ENCODE data around the gene CDC42BPB. TPM values are rescaled to one million over a fixed set of nuclear protein-coding genes. Genes with fewer than 3 reads are reported as not detected.

The CDC42BPB gene
- total RNA-seq, 1 donor from 2014 or later, result 147 TPM

GRCh38 chr14:102940729-102941362 lies 116.5 kb downstream of the CDC42BPB start:
- Histone ChIP-seq H3K4me3 (ENCODE audit: low read depth, low read length) (no peak overlapping the region), H3K27me3 (ENCODE audit: control insufficient read depth, insufficient read depth, low read length) (no peaks in the 10 kb centered on the region), H3K36me3 (ENCODE audit: control insufficient read depth, insufficient read depth, low read length) (peaks cover 8% of the 10 kb centered on the region)
- no peak for TF ChIP-seq CTCF (IDR thresholded peaks at IDR 0.05; ENCODE audit: insufficient read depth, low read length, poor library complexity, severe bottlenecking)
- DNase-seq (ENCODE audit: low read depth), result no peak

GRCh38 chr14:102939820-102940561 lies 117.4 kb downstream of the CDC42BPB start:
- TF ChIP-seq CTCF (IDR thresholded peaks at IDR 0.05; ENCODE audit: insufficient read depth, low read length, poor library complexity, severe bottlenecking), result no peak
- Histone ChIP-seq H3K4me3 (ENCODE audit: low read depth, low read length) (no peak overlapping the region), H3K36me3 (ENCODE audit: control insufficient read depth, insufficient read depth, low read length) (peaks cover 7% of the 10 kb centered on the region), H3K27me3 (ENCODE audit: control insufficient read depth, insufficient read depth, low read length) (no peaks in the 10 kb centered on the region)
- DNase-seq (ENCODE audit: low read depth), result no peak

- no peak overlapping the region for H3K4me3 ChIP-seq (ENCODE audit: low read depth, low read length)
- DNase-seq (ENCODE audit: low read depth), result no peak
- peaks cover 7% of the 10 kb centered on the region for H3K36me3 ChIP-seq (ENCODE audit: control insufficient read depth, insufficient read depth, low read length)
- TF ChIP-seq CTCF (IDR thresholded peaks at IDR 0.05; ENCODE audit: insufficient read depth, low read length, poor library complexity, severe bottlenecking), result no peak
- H3K27me3 ChIP-seq (ENCODE audit: control insufficient read depth, insufficient read depth, low read length), result no peaks in the 10 kb centered on the region
Measured at GRCh38 chr14:102939329-102939728, 118.0 kb downstream of the CDC42BPB start.

DNA sequence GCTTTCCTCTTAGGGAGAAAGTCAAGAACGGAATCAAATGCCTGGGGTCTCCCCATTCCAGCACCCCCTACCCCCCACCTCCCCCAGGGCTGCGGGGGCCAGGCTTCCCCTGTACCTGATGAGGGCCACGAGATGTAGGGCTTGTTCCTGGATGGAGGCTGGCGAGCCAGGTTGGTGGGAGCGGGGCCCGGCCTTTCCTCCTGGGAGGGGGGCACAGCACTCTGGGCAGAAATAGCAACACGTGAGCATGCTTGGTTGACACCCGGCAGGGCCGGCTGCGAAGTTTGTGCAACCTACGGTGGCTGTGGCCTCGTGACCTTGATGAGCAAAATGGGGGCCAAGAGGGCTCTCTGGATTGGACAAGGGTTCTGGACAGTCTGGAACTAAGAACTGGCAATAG lies 119.2 kb downstream of the CDC42BPB start:
- no peak for TF ChIP-seq CTCF (IDR thresholded peaks at IDR 0.05; ENCODE audit: insufficient read depth, low read length, poor library complexity, severe bottlenecking)
- Histone ChIP-seq H3K36me3 (ENCODE audit: control insufficient read depth, insufficient read depth, low read length) (peaks cover 7% of the 10 kb centered on the region), H3K27me3 (ENCODE audit: control insufficient read depth, insufficient read depth, low read length) (no peaks in the 10 kb centered on the region), H3K4me3 (ENCODE audit: low read depth, low read length) (no peak overlapping the region)
- no peak for DNase-seq (ENCODE audit: low read depth)

- Histone ChIP-seq H3K4me3 (ENCODE audit: low read depth, low read length) (no peak overlapping the region), H3K27me3 (ENCODE audit: control insufficient read depth, insufficient read depth, low read length) (no peaks in the 10 kb centered on the region), H3K36me3 (ENCODE audit: control insufficient read depth, insufficient read depth, low read length) (peaks cover 7% of the 10 kb centered on the region)
- TF ChIP-seq CTCF (IDR thresholded peaks at IDR 0.05; ENCODE audit: insufficient read depth, low read length, poor library complexity, severe bottlenecking), result no peak
- DNase-seq (ENCODE audit: low read depth), result no peak
Measured at GRCh38 chr14:102937331-102938175, 119.8 kb downstream of the CDC42BPB start.
